ENCODE results near the gene ITGAD. TPM values are rescaled to one million over a fixed set of nuclear protein-coding genes. Genes with fewer than 3 reads are reported as not detected.
A peak's percentile ranks its signal among the peaks of the same experiment; 100 is the strongest.

Gene ITGAD
- total and polyA plus RNA-seq, 2 of the 8 experiments (the other 6 are each of a cell fraction or from before 2014, with no cell fraction given) = 0.06 TPM; not detected in 1

- TF ChIP-seq ATF2 (IDR thresholded peaks at IDR 0.05; ENCODE audit: low read length) = no peak
- peak; percentile 22 for TF ChIP-seq CHD7 (IDR thresholded peaks at IDR 0.05; ENCODE audit: insufficient replicate concordance, low read length)
- TF ChIP-seq KDM5A (IDR thresholded peaks at IDR 0.05; ENCODE audit: low read length) = no peak
- peak in 1 of 3 experiments; percentile 63; a peak in 2 of 4 replicates for TF ChIP-seq CTCF (IDR thresholded peaks at IDR 0.05; ENCODE audit: control extremely low read depth in 1 of 3, insufficient read depth in 1 of 3, low read depth in 1 of 3, low read length in 3 of 3)
- TF ChIP-seq CREB1 (IDR thresholded peaks at IDR 0.05) = no peak
- TF ChIP-seq BACH1 (IDR thresholded peaks at IDR 0.05; ENCODE audit: low read length) = no peak
- no peak for TF ChIP-seq TAF7 (optimal IDR thresholded peaks at IDR 0.05; ENCODE audit: borderline replicate concordance, low read depth, low read length)
Observed at GRCh38 chr16:31460582-31461002, 67.5 kb downstream of the ITGAD start (continued).

All from H1 (cell line).